Tibial nerve (tissue), 4 donors: ENCODE measurements around the gene FLYWCH1. TPM values are rescaled to one million over a fixed set of nuclear protein-coding genes. Genes with fewer than 3 reads are reported as not detected.
"Not testable (repeated sequence)": the region's sequence is repeated elsewhere in the genome, so short reads cannot be mapped to it uniquely, and the experiment has no call there.

Source experiments
- DNase-seq, 2 donors: peaks; one replicate each; pipeline ENCODE4 v3.0.0-alpha.2; 2019; ENCODE audit warnings: low spot score in 2 of 2
- H3K27ac ChIP-seq, 4 donors: fragments of 200-600 bp; sonication (generic) in 3 of 4; one replicate each; pipeline ENCODE4 v1.5.1; 2017 to 2019; ENCODE audit warnings: mild to moderate bottlenecking in 1 of 4
- H3K27me3 ChIP-seq, 2 donors: fragments of 200-600 bp; sonication (generic) in 1 of 2; one replicate each; pipeline versions ENCODE4 v1.5.1 to v1.6.0; 2017 to 2019
- H3K36me3 ChIP-seq, 3 donors: fragments of 200-600 bp; sonication (generic); one replicate each; pipeline ENCODE4 v1.5.1; 2018 to 2019
- H3K4me1 ChIP-seq, 4 donors: fragments of 200-600 bp; sonication (generic) in 3 of 4; one replicate each; pipeline ENCODE4 v1.5.1; 2017 to 2019
- H3K4me3 ChIP-seq, 4 donors: fragments of 200-600 bp; sonication (generic) in 3 of 4; one replicate each; pipeline ENCODE4 v1.5.1; 2017 to 2019; ENCODE audit warnings: mild to moderate bottlenecking in 1 of 4, moderate library complexity in 1 of 4
- H3K9me3 ChIP-seq, 4 donors: fragments of 200-600 bp; sonication (generic) in 3 of 4; one replicate each; pipeline ENCODE4 v1.5.1; 2017 to 2019
- CTCF ChIP-seq, 5 experiments: fragments of 200-600 bp in 3 of 5; fragments of 450-650 bp in 2 of 5; sonication (generic) in 3 of 5; IDR thresholded peaks; one replicate each; pipeline ENCODE4 v1.5.1; 2016 to 2019; ENCODE audit warnings: antibody characterized with exemption in 5 of 5, mild to moderate bottlenecking in 3 of 5, moderate library complexity in 2 of 5
- EP300 ChIP-seq, 2 donors: sonication (generic); formaldehyde crosslinking; IDR thresholded peaks; one replicate each; pipeline ENCODE4 v1.6.1; 2017; ENCODE audit warnings: antibody characterized with exemption in 2 of 2, mild to moderate bottlenecking in 1 of 2
- POLR2A ChIP-seq, 2 donors: fragments of 450-650 bp; IDR thresholded peaks; one replicate each; pipeline ENCODE4 v1.6.1; 2017; ENCODE audit warnings: antibody characterized with exemption in 2 of 2, mild to moderate bottlenecking in 2 of 2, moderate library complexity in 2 of 2
- WGBS, 2 donors: methylation state at CpG; one replicate each; pipeline ENCODE4 v1.1.5; 2018; 5-methylcytosine and 5-hydroxymethylcytosine counted together
- total RNA-seq, 4 donors: library from RNA; depleted of rRNA; stranded (reverse); fragments of >200 nt; gene quantifications; one replicate each; pipeline ENCODE4 v1.1.0, GENCODE V29; 2016

The FLYWCH1 gene
- total RNA-seq, 4 donors from 2014 or later, result 65.1 to 74.9 (median 68.7) TPM

DNA sequence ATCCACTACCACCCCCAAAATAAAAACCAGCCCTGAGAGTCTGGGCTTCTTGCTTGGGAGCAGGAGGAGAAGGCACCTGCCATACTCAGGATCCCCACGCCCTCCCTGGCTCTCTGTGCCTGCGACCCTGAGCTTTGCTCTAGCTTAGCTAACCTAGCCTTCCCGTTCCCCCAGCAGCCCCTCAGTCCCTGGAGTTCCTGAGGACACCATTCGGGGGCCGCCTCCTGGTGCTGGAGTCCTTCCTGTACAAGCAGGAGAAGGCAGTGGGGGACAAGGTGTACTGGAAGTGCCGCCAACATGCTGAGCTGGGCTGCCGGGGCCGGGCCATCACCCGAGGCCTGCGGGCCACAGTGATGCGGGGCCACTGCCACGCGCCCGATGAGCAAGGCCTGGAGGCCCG is 18.5 kb downstream of the FLYWCH1 start:
- 90 to 92% methylated on average over 6 to 15 of the region's 15 CpGs for WGBS, 2 donors
- TF ChIP-seq POLR2A (IDR thresholded peaks at IDR 0.05) (no peak), CTCF (IDR thresholded peaks at IDR 0.05) (no peak), EP300 (IDR thresholded peaks at IDR 0.05) (no peak)
- H3K27ac ChIP-seq, result no peak overlapping the region
- no peaks in the 10 kb centered on the region for H3K9me3 ChIP-seq
- peaks cover 0 to 21% (median 6%) of the 10 kb centered on the region in 4 donors for H3K4me1 ChIP-seq
- peaks cover 0 to 58% (median 16%) of the 10 kb centered on the region in 3 donors for H3K36me3 ChIP-seq
- no peak for DNase-seq
- H3K27me3 ChIP-seq, result no peaks in the 10 kb centered on the region
- H3K4me3 ChIP-seq, result no peak overlapping the region

DNA sequence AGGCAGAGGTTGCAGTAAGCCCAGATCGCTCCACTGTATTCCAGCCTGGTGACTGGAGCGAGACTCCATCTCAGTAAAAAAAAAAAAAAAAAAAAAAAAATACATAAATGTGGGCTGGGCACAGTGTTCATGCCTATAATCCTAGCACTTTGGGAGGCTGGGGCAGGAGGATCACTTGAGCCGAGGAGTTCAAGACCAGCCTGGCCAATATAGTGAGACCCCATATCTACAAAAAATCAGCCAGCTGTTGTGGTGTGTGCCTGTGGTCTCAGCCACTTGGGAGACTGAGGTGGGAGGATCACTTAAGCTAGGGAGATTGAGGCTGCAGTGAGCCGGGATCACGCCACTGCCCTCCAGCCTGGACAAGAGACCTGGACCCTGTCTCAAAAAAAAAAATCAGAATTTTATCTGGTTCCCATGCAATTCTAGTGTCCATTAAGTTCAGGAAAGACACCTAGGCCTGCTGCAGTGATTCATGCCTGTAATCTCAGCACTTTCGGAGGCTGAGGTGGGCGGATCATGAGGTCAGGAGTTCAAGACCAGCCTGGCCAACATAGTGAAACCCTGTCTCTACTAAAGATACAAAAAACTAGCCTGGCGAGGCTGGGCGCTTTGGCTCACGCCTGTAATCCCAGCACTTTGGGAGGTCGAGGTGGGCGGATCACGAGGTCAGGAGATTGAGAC is 19.6 kb downstream of the FLYWCH1 start:
- 84 to 86% methylated on average over 13 of the region's 13 CpGs for WGBS, 2 donors
- Histone ChIP-seq H3K4me1 (peaks cover 0 to 11% (median 4%) of the 10 kb centered on the region in 4 donors), H3K36me3 (peaks cover 0 to 69% (median 16%) of the 10 kb centered on the region in 3 donors)
- H3K4me3 ChIP-seq, DNase-seq, H3K27me3 ChIP-seq, H3K27ac ChIP-seq, H3K9me3 ChIP-seq: not testable (repeated sequence)

DNA sequence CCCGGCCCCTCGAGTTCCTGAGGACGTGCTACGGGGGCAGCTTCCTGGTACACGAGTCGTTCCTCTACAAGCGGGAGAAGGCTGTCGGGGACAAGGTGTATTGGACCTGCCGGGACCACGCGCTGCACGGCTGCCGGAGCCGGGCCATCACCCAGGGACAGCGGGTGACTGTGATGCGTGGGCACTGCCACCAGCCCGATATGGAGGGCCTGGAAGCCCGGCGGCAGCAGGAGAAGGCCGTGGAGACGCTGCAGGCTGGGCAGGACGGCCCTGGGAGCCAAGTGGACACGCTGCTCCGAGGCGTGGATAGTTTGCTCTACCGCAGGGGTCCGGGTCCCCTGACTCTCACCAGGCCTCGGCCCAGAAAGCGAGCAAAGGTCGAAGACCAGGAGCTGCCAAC is 21.4 kb downstream of the FLYWCH1 start:
- Histone ChIP-seq H3K4me1 (no peaks in the 10 kb centered on the region), H3K27ac (no peak overlapping the region), H3K27me3 (no peaks in the 10 kb centered on the region), H3K4me3 (no peak overlapping the region), H3K36me3 (peaks cover 4 to 87% (median 20%) of the 10 kb centered on the region in 3 donors), H3K9me3 (no peaks in the 10 kb centered on the region)
- 93 to 94% methylated on average over 23 of the region's 30 CpGs for WGBS, 2 donors
- TF ChIP-seq EP300 (IDR thresholded peaks at IDR 0.05) (no peak), POLR2A (IDR thresholded peaks at IDR 0.05) (no peak), CTCF (IDR thresholded peaks at IDR 0.05) (no peak)
- DNase-seq, result no peak

- Histone ChIP-seq H3K36me3 (peaks cover 4 to 93% (median 23%) of the 10 kb centered on the region in 3 donors), H3K4me1 (no peaks in the 10 kb centered on the region), H3K4me3 (no peak overlapping the region), H3K27ac (no peak overlapping the region), H3K9me3 (no peaks in the 10 kb centered on the region), H3K27me3 (no peaks in the 10 kb centered on the region)
- TF ChIP-seq POLR2A (IDR thresholded peaks at IDR 0.05) (no peak), EP300 (IDR thresholded peaks at IDR 0.05) (no peak)
- WGBS, 2 donors, result 87 to 89% methylated on average over 20 to 22 of the region's 22 CpGs
- DNase-seq, result no peak
These were observed 22.0 kb downstream of the FLYWCH1 start for GRCh38 chr16:2933701-2934100.

GRCh38 chr16:2934450-2934849 is 22.7 kb downstream of the FLYWCH1 start:
- Histone ChIP-seq H3K36me3 (peaks cover 4 to 94% (median 27%) of the 10 kb centered on the region in 3 donors), H3K4me3 (no peak overlapping the region), H3K9me3 (no peaks in the 10 kb centered on the region), H3K4me1 (no peaks in the 10 kb centered on the region), H3K27me3 (no peaks in the 10 kb centered on the region), H3K27ac (no peak overlapping the region)
- 82 to 85% methylated on average over 15 of the region's 15 CpGs for WGBS, 2 donors
- no peak for DNase-seq
- no peak for TF ChIP-seq CTCF (IDR thresholded peaks at IDR 0.05)
- no peak for TF ChIP-seq POLR2A (IDR thresholded peaks at IDR 0.05)
- no peak for TF ChIP-seq EP300 (IDR thresholded peaks at IDR 0.05)

DNA sequence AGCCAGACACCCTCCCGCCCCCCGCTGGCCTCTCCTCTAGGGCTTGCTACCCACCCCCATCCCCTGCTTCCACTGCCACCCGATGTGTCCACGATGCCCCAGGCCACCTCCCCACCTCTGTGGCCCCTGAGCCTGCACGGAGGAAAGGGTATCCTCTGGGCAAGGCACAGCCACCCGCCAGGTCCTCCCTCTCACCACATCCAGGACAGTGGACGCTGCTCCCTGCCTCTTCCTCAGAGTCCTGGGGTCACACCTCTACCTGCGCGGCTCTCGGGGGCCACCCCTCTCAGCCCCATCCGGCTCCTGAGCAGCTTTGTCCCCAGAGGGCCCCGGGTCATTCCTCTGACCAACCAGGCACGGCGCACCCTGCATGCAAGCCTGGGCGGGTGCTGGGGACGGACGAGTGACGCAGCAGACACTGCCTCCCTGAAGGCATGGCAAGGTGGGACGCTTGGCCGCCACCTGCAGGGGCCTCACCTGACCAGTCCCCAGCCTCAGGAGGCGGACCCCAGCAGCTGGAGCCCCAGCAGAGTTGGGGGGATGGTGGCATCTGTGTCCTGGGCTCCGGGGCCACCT is 24.8 kb downstream of the FLYWCH1 start:
- Histone ChIP-seq H3K9me3 (no peaks in the 10 kb centered on the region), H3K4me3 (no peak overlapping the region), H3K36me3 (peaks cover 4 to 96% (median 40%) of the 10 kb centered on the region in 3 donors), H3K27ac (no peak overlapping the region), H3K27me3 (no peaks in the 10 kb centered on the region), H3K4me1 (no peaks in the 10 kb centered on the region)
- 89 to 91% methylated on average over 21 to 22 of the region's 22 CpGs for WGBS, 2 donors
- TF ChIP-seq POLR2A (IDR thresholded peaks at IDR 0.05) (no peak), EP300 (IDR thresholded peaks at IDR 0.05) (no peak), CTCF (IDR thresholded peaks at IDR 0.05) (no peak)
- DNase-seq, result no peak
